ENCODE measurements around the gene GNB1.

Gene GNB1

DNA sequence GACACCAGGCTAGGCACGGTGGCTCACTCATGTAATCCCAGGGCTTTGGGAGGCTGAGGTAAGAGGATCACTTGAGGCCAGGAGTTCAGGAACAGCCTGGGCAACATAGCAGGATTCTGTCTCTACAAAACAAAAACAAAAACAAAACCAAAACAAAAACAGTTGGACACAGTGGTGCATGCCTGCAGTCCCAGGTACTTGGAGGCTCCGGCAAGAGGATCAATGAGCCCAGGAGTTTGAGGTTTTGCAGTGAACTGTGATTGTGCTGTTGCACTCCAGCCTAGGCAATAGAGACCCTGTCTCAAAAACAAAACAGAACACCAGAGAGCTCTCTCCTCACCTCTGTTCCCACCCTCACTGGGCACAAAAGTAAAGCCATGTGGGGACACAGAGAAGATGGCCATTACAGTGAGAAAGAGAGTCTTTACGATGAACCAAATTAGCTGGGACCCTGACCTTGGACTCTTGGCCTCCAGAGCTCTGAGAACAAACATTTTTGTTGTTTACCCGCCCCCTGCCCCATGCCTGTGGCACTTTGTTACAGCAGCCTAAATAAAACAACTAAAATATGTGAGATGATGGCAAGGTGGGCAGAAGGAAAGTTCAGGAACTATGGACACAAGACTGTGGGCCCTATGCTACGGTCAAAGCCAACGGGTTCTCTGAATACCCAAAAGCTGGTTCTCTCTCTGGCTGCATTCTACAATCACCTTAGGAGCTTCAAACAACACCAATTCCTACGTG, 122.5 kb downstream of the GNB1 start:
- H3K9me3 ChIP-seq (ENCODE audit: control insufficient read depth, low read depth, low read length), result no peaks in the 10 kb centered on the region
- no peak overlapping the region for H3K9ac ChIP-seq (ENCODE audit: low read length)
- no peak overlapping the region for H3K4me3 ChIP-seq (ENCODE audit: low read length)
- H3K36me3 ChIP-seq (ENCODE audit: control insufficient read depth, low read depth, low read length), result peaks cover 21% of the 10 kb centered on the region
- H3K27ac ChIP-seq (ENCODE audit: low read length), result no peak overlapping the region
- no peaks in the 10 kb centered on the region for H3K4me1 ChIP-seq (ENCODE audit: control insufficient read depth, low read depth, low read length)
- H3K27me3 ChIP-seq (ENCODE audit: control insufficient read depth, insufficient read depth, low read length), result no peaks in the 10 kb centered on the region

DNA sequence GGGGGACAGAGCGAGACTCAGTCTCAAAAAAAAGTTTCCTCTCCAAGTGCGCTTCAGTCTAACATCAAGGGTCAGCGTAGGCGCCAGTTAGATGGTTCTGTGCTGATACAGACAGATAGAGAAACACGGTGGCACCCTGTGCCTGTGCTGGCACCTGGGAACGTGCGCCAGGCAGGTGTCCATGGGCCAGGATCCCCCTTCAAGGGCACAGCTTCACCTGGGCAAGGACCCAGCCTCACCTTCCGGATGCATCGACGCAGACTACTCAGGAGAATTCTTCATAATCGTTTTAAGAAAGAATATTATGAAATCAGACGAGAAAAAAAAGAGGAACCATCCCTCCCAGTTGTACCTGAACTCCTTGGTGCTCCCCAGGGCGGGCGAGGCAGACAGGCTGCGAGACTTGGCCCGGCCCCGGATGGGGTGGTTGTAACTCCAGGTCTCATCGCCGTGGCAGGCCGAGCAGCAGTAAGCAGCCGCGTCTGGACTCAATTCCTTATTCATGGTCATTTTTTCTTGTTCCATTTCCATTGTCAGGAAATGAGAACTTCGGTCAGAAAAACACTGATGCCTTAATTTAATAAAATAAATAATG, 125.9 kb downstream of the GNB1 start:
- Histone ChIP-seq H3K27me3 (ENCODE audit: control insufficient read depth, insufficient read depth, low read length) (no peaks in the 10 kb centered on the region), H3K4me1 (ENCODE audit: control insufficient read depth, low read depth, low read length) (no peaks in the 10 kb centered on the region), H3K9ac (ENCODE audit: low read length) (no peak overlapping the region), H3K27ac (ENCODE audit: low read length) (no peak overlapping the region), H3K36me3 (ENCODE audit: control insufficient read depth, low read depth, low read length) (peaks cover 39% of the 10 kb centered on the region), H3K9me3 (ENCODE audit: control insufficient read depth, low read depth, low read length) (no peaks in the 10 kb centered on the region), H3K4me3 (ENCODE audit: low read length) (no peak overlapping the region)

DNA sequence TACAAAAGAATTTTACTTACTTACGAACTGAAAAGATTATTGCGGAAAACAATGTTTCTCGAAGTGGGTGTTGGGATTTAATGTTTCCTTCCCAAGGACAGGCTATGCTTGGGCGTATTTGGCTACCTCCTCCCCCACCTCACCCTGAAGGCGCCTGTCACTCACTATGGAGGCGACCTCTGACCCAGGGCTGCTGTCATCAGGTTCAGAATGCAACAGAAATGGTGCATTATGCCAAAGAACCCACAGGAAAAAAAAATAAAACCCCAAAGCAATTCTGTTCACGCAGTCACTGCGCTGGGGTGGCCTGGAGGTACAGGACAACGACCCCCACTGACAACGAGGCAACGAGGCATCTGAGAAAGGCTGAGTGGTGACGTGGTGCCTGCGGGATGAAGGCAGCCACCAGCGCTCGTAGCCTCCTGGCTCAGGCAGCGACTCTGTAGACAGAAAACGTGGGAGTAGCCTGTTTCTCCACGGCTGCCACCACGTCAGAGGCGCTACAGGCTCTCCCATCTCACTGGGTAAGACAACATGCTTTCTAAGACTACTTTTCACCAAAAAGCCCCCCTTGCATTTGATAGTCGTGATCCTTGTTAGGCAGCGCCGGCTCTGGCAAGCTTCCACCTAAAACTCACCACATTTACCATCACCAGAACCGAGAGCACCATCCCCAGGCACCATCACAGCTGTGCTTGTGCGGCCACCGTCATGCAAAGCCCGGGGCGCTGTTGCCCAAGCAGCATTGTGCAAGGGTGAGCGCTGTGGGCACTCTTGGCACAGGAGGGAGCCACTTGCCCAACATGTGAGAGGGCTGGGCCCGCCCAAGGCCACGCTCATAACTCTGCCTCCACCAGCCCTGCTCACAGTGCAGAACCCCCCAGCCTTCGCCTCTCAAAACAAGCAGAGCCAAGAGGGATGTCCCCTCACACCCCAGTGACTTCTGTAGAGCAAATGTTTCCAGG, 126.9 kb downstream of the GNB1 start:
- H3K27me3 ChIP-seq (ENCODE audit: control insufficient read depth, insufficient read depth, low read length), result no peaks in the 10 kb centered on the region

DNA sequence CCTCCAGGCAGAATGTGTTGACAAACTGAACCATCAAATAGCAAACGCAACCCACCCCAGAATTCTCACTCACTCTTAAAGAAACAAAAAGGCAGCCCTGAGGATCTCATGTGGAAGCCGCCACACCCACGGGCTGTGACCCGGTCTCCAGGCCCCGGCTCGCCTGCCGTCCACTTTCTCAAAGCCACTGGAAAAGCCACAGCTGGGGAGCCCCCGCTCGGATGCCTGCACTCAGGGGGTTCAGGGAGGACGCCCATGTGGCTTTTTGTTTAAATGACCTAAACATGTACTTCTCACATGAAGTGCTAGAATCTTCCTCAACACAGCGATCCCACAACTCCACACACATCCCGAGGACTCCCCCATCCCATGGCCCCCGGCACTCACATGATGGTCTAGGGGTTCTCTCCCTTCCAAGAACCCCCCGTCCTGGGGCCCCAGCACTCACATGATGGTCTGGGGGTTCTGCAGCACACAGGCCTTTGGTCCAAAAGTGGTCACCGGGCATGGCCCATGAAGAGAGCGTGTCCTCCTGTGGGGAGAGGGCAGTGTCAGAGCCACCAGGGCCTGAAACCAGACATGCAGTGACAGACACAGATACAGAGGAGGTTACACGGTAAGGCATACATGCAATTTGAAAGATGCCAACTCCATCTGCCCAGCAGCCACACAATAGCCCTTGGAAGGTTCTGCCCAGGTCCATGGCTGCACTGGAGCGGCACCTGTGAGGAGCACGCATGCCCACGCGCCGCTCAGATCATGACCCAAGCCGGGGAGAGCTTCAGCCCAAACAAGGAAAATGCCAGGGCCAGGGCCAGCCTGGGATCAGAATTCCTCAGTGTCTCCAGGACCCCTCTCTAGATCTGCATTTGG, 129.1 kb downstream of the GNB1 start:
- H3K4me1 ChIP-seq (ENCODE audit: control insufficient read depth, low read depth, low read length), result no peaks in the 10 kb centered on the region
- H3K9me3 ChIP-seq (ENCODE audit: control insufficient read depth, low read depth, low read length), result no peaks in the 10 kb centered on the region
- H3K9ac ChIP-seq (ENCODE audit: low read length), result no peak overlapping the region
- H3K27me3 ChIP-seq (ENCODE audit: control insufficient read depth, insufficient read depth, low read length), result no peaks in the 10 kb centered on the region
- no peak overlapping the region for H3K4me3 ChIP-seq (ENCODE audit: low read length)
- H3K27ac ChIP-seq (ENCODE audit: low read length), result no peak overlapping the region
- peaks cover 40% of the 10 kb centered on the region for H3K36me3 ChIP-seq (ENCODE audit: control insufficient read depth, low read depth, low read length)

More for the DNA sequence above, 126.9 kb downstream of the GNB1 start:
- H3K4me1 ChIP-seq (ENCODE audit: control insufficient read depth, low read depth, low read length), result no peaks in the 10 kb centered on the region
- no peak overlapping the region for H3K4me3 ChIP-seq (ENCODE audit: low read length)
- peaks cover 44% of the 10 kb centered on the region for H3K36me3 ChIP-seq (ENCODE audit: control insufficient read depth, low read depth, low read length)
- H3K27ac ChIP-seq (ENCODE audit: low read length), result no peak overlapping the region
- H3K9ac ChIP-seq (ENCODE audit: low read length), result no peak overlapping the region
- H3K9me3 ChIP-seq (ENCODE audit: control insufficient read depth, low read depth, low read length), result no peaks in the 10 kb centered on the region

DNA sequence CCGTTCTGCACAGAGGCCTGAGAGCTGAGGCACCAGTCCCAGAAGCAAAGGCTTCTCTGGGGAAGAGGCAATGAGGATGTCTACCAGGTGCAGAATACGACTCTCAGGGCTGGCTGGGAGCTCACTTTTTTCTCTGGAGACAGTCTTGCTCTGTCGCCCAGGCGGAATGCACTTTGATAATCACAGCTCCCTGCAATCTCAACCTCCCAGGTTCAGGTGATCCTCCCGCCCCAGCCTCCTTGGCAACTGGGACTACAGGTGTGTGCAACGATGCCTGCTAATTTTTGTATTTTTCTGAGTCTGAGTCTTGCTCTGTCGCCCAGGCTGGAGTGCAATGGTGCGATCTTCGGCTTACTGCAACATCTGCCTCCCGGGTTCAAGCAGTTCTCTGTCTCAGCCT, 130.2 kb downstream of the GNB1 start:
- Histone ChIP-seq H3K36me3 (ENCODE audit: control insufficient read depth, low read depth, low read length) (peaks cover 49% of the 10 kb centered on the region), H3K9ac (ENCODE audit: low read length) (no peak overlapping the region), H3K4me3 (ENCODE audit: low read length) (no peak overlapping the region), H3K27ac (ENCODE audit: low read length) (no peak overlapping the region), H3K4me1 (ENCODE audit: control insufficient read depth, low read depth, low read length) (no peaks in the 10 kb centered on the region), H3K9me3 (ENCODE audit: control insufficient read depth, low read depth, low read length) (no peaks in the 10 kb centered on the region), H3K27me3 (ENCODE audit: control insufficient read depth, insufficient read depth, low read length) (no peaks in the 10 kb centered on the region)

DNA sequence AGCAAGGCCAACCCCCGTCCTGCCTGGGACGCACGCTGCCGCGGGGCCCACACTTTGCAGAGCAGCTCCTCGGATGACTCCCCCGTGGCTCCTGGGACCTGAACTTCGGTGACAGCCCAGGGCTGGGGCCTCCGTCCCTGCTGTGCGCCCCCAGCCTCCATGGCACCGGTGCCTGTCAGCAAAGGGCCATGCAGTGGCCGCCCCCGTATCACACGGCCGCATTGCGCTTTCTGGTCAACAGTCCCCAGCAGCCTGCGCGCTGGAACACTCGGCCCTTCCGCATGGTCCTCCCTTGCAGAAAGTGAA, 130.6 kb downstream of the GNB1 start:
- Histone ChIP-seq H3K36me3 (ENCODE audit: control insufficient read depth, low read depth, low read length) (peaks cover 50% of the 10 kb centered on the region), H3K9ac (ENCODE audit: low read length) (no peak overlapping the region), H3K4me3 (ENCODE audit: low read length) (no peak overlapping the region), H3K9me3 (ENCODE audit: control insufficient read depth, low read depth, low read length) (no peaks in the 10 kb centered on the region), H3K4me1 (ENCODE audit: control insufficient read depth, low read depth, low read length) (no peaks in the 10 kb centered on the region), H3K27ac (ENCODE audit: low read length) (no peak overlapping the region), H3K27me3 (ENCODE audit: control insufficient read depth, insufficient read depth, low read length) (no peaks in the 10 kb centered on the region)

DNA sequence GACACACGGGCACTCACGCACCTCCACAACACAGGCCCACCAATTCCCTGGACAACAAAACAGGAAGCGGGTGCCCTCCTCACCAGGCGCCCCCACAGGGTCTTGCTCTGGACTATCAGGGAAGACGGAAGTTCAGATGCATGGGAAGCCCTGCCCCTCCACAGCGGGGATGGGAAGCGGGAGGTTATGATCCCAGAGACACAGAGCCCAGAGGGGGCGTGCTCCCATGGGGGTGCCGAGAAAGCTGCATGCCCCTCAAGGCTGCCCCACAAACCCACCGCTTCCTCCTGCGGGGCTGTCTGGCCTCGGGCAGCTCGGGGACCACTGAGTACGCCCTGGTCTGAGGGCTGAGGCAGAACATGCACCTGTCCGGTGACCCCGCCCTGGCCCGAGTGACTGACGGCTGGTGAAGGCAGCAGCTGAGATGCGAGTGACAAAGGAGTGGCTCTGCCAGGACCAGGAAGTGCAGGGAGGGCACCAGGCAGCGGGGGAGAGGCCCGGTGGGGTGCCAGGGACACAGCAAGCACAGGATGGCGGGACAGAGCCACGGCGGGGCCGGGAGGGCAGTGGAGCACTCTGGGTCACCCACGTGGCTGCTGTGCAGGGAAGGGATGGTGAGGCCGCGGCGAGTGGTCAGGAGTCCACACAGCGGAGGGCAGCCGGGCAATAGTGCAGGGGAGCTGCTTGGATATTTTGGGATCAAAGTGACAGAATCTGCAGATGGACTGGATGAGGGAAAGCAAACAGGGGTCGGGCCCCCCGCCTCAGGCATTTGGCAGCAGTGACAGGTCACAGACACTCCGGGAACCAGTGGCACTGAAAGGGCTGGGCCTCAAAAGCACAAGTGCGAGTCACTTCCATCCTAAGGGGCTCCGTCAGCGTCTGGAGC, 131.2 kb downstream of the GNB1 start:
- Histone ChIP-seq H3K4me3 (ENCODE audit: low read length) (no peak overlapping the region), H3K4me1 (ENCODE audit: control insufficient read depth, low read depth, low read length) (no peaks in the 10 kb centered on the region), H3K36me3 (ENCODE audit: control insufficient read depth, low read depth, low read length) (peaks cover 55% of the 10 kb centered on the region), H3K9me3 (ENCODE audit: control insufficient read depth, low read depth, low read length) (no peaks in the 10 kb centered on the region), H3K27ac (ENCODE audit: low read length) (no peak overlapping the region), H3K27me3 (ENCODE audit: control insufficient read depth, insufficient read depth, low read length) (no peaks in the 10 kb centered on the region), H3K9ac (ENCODE audit: low read length) (no peak overlapping the region)

DNA sequence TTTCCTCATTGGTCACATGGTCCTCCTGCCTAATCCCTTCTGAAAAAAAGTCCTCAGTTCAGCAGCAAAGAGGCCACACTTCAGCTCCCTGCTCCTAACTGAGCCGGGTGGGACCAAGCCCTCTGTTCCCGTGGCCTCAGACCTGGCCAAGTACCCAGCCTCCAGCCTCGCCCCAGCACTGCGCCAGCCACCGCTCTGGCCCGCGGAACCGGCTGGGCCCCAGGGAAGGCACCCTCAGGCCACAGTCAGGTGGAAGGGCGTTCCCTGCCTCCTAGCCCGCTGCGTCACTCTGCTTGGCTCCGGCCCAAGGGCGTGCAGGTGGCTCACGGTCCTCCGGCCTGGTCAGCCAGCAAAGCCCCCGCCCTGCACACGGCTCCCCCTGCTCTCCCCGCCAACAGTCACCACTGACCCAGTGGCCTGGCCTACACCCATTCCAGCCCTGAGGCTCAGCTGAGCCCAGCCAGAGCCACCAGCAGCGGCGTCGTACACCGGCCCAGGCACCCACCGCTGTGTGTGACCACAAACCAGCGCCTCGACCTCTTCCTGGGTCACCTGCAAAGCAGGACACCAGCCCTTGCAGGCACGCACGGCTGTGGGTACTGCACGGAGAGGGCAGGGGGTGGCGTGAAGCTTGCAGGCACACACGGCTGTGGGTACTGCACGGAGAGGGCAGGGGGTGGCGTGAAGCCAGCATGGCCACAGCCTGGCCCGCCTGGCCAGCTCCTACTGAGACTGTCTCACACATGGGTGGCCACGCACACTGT, 132.0 kb downstream of the GNB1 start:
- Histone ChIP-seq H3K27ac (ENCODE audit: low read length) (no peak overlapping the region), H3K9ac (ENCODE audit: low read length) (no peak overlapping the region), H3K4me3 (ENCODE audit: low read length) (no peak overlapping the region), H3K27me3 (ENCODE audit: control insufficient read depth, insufficient read depth, low read length) (no peaks in the 10 kb centered on the region), H3K9me3 (ENCODE audit: control insufficient read depth, low read depth, low read length) (no peaks in the 10 kb centered on the region), H3K4me1 (ENCODE audit: control insufficient read depth, low read depth, low read length) (no peaks in the 10 kb centered on the region), H3K36me3 (ENCODE audit: control insufficient read depth, low read depth, low read length) (peaks cover 53% of the 10 kb centered on the region)

DNA sequence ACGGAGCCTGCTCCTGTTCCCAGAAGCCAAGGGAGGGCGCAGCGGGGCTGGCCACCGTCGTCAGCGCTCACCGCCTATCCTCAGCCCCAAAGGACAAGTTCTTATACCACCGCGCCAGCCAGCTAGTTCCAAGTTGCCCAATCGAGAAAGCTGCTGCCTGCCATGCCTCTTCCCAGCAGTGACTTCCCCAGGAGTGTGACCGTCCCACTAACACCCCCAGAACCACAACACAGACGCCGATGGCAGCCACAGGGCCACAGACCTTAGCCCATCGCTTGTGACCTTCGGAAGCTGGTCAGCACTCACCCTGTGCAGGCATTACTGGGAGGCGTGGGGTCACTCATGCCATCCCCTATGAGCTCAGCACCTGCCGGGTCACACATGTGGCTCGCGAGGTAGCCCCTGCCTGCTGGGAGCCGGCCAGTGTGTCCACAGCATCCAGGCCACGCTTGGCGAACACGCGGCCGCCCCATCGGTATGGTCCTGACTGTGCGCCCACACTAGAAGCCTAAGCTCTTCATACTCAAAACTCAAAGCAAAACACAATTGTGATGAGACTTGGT, 132.7 kb downstream of the GNB1 start:
- Histone ChIP-seq H3K36me3 (ENCODE audit: control insufficient read depth, low read depth, low read length) (peaks cover 55% of the 10 kb centered on the region), H3K9ac (ENCODE audit: low read length) (no peak overlapping the region), H3K27me3 (ENCODE audit: control insufficient read depth, insufficient read depth, low read length) (no peaks in the 10 kb centered on the region)

More for the DNA sequence above, 132.7 kb downstream of the GNB1 start:
- no peak overlapping the region for H3K27ac ChIP-seq (ENCODE audit: low read length)
- no peaks in the 10 kb centered on the region for H3K4me1 ChIP-seq (ENCODE audit: control insufficient read depth, low read depth, low read length)
- H3K4me3 ChIP-seq (ENCODE audit: low read length), result no peak overlapping the region
- H3K9me3 ChIP-seq (ENCODE audit: control insufficient read depth, low read depth, low read length), result no peaks in the 10 kb centered on the region

All from iPS-18a (cell line).